Measurements from ENCODE around the gene DOK4.
"Not testable (repeated sequence)": the region's sequence is repeated elsewhere in the genome, so short reads cannot be mapped to it uniquely, and the experiment has no call there.

DOK4 gene

DNA sequence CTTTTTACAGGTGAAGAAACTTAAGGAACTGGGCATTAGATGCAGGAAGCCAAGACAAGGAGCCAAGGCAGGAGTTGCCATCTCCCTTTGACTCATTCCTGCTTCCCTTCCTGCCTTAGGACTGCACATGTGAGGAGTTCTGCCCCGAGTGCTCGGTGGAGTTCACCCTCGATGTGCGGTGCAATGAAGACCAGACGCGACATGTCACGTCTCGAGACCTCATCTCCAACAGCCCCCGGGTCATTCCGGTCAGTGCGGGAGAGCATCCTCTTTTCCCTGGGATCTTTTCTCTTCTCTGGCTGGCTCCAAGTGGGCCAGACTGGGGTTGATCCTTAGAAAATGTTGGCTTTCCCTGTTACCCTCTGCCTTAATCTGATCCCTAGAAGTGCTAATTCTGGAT is 17.2 kb downstream of the DOK4 start:
- no peak overlapping the region for H3K4me3 ChIP-seq (ENCODE audit: low read length)
- no peak for DNase-seq (ENCODE audit: low read depth, low spot score)

DNA sequence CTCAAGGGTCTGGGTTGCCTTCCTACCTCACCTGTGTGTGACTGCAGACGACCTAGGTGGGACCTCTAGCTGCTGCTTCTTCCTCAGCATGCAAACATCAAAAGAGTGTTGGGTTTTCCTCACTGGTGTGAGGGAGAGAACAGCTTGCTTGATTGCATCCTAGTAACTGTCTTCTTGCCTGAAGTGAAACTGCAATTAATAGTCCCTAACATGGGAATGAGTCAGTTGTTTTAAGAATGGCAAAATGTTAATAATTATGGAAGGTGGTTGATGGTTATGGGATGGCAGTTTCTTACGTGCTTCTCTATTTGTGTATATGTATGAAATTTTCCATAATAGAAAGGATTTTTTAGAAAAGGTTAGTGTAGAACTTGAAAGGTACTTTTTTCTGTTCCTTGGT is 17.9 kb downstream of the DOK4 start:
- DNase-seq (ENCODE audit: low read depth, low spot score) = no peak
- no peak overlapping the region for H3K4me3 ChIP-seq (ENCODE audit: low read length)

DNA sequence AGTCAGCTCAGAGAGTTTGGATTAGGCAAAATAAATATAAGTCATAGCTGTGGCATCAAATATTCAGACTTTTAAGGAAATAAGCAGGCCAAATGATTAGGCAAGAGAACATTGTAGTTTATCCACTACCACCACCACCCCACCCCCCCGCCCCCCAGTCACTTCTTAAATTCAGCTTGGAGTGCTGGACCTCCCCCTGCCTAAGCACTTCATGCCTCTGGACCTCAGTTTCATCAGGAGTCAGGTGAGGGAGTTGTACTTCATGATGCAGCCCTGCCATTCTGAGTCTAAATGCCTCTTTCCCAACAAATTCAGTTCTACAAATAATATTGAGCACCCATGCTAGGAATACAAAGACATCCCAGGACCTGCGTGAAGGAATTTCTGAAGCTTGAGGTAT is 21.8 kb downstream of the DOK4 start:
- DNase-seq (ENCODE audit: low read depth, low spot score) = no peak
- H3K4me3 ChIP-seq (ENCODE audit: low read length) = no peak overlapping the region

DNA sequence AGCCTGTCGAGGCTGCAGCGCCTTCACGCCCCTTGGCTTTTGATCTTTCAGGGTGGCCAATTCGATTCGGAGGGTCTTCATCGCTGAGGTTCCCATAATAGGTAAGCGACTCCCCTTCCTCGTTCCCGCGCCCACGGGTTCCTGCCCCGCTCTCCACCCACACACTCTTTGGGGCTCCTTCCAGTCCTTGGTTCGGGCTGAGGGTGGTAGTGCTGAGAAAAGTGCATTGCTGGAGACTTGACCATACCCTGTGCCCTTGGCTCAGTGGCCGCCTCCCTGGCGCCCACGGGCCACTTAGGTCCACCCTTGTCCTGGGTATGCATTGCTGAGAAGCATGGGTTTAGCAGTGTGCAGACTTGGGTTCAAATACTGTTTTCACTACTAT is 23.3 kb downstream of the DOK4 start:
- DNase-seq (ENCODE audit: low read depth, low spot score) = no peak

DNA sequence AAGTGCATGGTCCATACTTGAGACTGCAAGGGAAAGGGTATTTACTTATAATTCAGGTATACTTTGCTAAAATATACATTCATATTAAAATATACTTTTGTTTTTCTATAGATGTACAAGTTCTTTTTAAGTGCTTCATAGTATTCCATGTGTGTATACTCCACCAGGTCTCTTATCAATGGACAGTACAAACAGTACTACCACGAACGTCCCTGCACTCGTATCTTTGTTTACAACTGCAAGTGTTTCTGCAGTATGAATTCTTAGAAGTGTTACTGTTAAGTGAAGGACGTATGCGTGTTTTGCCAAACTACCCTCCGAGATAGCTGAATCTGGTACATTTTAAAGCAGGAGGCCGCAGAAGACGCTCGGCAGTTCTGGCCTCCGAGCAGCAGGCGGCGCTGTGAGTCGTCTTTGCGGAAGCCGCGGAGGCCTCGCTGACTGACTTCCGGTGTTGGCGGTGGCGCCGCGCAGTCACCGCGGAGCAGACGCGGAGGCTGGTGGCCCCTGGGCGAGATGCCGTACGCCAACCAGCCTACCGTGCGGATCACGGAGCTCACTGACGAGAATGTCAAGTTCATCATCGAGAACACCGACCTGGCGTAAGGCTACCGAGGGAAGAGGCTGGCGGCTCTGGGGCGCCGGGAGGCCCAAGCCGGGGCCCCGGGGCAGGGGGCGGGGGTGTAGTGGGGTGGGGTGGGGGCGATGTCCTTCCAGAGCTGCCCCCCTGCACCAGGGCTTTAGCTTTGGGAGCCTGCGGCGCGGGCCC is 23.9 kb downstream of the DOK4 start, which contains the start of gene POLR2C:
TSS of gene POLR2C (plus strand) at position 471 of the 769 bp plus-strand sequence. CDS start at position 517, 46 bp downstream.
- H3K4me3 ChIP-seq (ENCODE audit: low read length) = peak within 1 kb of the TSS; percentile 88
- peak; percentile 79 for DNase-seq (ENCODE audit: low read depth, low spot score)

More for the DNA sequence above, 23.3 kb downstream of the DOK4 start:
- peak overlapping the region; percentile 88 for H3K4me3 ChIP-seq (ENCODE audit: low read length)

DNA sequence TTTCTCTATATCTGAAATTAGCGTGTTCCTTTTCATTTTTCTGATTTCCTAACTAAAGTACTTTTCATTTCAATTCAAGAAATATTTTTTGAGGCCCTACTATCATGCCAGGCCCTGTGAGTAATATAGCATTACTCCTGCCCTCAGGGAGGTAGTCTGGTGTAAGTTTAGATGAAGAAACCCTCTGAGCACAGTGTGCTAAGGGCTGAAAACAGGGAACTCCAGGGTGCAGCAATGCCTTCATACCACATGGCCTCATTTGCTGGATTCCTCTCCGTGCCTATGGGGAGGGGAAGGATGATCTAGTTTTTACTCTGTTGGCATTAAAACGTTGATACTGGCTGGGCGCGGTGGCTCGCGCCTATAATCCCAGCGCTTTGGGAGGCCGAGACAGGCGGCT is 34.3 kb downstream of the DOK4 start:
- DNase-seq (ENCODE audit: low read depth, low spot score) = no peak
- H3K4me3 ChIP-seq (ENCODE audit: low read length) = no peak overlapping the region

DNA sequence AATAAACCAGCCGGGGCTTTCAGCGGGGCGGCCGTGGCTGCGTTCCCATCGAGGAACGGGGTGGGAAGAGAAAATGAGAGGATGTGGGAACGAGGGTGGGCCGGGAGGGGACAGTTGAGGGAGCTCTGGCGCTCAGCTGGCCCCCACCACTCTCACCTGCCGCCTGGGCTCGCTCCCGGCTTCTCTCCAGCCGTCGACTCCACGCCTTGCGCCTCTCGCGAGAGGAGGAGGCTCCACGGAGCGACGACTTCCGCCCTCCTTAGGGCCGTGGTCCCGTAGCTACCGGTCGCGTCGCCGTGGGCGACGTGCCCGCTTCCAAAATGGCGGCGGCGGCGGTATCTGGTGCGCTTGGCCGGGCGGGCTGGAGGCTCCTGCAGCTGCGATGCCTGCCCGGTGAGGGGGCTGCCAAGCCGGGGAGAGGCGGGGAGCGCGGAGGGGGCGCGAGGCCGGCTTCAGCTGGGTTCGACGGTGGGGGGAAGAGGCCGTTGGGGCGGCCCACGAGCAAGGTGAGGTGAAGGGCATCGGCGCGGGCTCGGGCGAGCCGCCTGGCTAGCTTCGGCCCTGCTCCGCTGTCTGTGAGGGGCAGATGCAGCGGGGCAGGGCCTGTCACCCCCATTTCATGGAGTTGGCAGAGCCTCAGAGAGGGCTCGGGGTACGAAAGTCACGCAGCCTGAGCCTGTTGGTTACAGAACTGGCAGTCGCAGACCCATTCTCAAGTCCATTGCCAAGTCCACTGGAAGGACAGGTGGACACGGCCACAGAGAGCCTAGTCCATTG is 38.9 kb downstream of the DOK4 start, which contains the start of the genes CIAPIN1 and COQ9:
TSS of gene CIAPIN1 (minus strand) at position 200 of the 777 bp plus-strand sequence. CDS start 6,457 bp downstream, outside the sequence.
TSS of gene COQ9 (plus strand) at position 294 of the 777 bp plus-strand sequence. CDS start at position 321, 27 bp downstream.
- peak; percentile 87 for DNase-seq (ENCODE audit: low read depth, low spot score)
- peak within 1 kb of the TSS; percentile 96 for H3K4me3 ChIP-seq (ENCODE audit: low read length)

DNA sequence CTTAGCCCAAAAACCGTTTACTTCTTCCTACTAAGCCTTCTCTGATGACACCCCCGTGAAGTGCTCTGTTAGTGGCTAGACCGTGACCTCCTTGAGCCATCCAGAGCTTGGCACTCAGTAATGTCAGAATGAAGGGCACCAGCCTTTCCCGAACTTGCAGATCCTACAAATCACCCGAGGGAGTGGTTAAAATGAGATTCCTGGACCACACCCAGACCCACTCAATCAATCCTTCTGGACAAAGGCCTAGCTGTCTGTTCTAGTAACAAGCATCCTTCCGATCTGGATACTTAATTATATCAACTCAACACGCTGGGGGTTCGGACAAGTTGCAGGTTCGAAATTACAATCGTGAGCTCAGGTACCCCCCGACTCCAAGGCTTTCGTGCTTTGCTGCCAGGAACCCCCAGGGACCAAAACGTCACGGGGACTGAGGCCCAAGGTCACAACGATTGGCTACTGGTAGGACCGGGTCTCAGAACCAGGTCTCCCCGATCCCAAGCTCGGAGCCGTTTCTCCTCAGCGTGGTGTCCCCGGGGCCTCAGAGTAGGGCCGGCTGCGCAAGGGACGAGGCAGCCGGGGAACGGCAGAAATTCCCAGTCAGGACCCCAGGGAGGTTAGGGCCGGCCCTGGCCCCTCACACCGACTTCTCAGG is 39.6 kb downstream of the DOK4 start:
- peak overlapping the region; percentile 96 for H3K4me3 ChIP-seq (ENCODE audit: low read length)
- no peak for DNase-seq (ENCODE audit: low read depth, low spot score)

DNA sequence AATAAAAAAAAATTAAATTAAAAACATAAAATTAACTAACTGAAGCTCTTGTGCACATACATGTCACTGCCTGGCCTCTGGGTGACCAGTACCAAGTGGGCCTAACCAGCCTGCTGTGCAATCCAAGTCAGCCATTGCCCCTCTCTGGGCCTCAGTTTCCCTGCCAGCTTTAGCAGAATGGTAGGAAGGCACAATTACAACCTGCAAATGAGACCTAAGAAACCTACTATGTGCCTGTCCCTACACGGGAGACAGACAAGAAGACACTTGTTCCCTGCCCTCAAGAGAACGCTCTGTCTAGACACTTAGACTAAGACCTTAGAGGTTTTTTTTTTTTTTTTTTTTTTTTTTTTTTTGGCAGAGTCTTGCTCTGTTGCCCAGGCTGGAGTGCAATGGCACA is 40.8 kb downstream of the DOK4 start:
- H3K4me3 ChIP-seq (ENCODE audit: low read length) = no peak overlapping the region
- no peak for DNase-seq (ENCODE audit: low read depth, low spot score)

DNA sequence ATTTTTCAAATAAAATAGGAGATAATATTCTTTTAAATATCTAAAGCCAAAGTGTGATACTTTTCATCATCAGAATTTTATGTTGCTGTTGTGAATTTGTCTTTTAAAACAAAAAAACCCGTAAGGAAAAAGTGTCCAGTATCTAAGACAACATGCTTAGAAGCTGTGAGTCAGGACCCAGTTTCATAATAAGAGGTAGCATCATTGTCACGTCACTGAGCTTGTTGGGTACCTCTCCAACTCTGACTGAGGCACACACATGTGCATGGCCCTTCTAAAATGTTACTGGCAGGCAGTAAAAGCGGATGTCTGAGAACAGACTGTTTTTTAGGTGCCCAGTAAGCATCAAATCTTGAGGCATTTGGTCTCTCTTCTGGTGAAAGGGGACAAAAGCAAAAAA is 41.6 kb downstream of the DOK4 start:
- H3K4me3 ChIP-seq (ENCODE audit: low read length) = no peak overlapping the region
- DNase-seq (ENCODE audit: low read depth, low spot score) = no peak

DNA sequence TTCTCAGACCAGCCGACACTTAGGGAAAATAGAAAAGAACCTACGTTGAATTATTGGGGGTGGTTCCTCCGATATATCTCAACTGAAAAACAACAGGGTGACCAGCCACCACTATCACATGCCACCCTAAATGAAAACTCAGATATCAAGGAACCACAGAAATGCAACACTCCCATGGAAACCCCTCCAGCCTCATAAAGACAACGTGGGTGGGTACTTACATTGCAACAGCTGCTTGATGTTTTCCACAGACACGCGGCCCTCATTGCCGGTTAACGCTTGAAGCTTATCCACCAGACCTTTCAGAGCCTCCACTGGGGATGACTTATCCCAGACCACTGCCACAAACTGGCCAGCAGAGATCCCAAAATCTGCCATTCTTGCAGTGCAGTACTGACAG is 45.7 kb downstream of the DOK4 start:
- H3K4me3 ChIP-seq (ENCODE audit: low read length); DNase-seq (ENCODE audit: low read depth, low spot score): not testable (repeated sequence)

DNA sequence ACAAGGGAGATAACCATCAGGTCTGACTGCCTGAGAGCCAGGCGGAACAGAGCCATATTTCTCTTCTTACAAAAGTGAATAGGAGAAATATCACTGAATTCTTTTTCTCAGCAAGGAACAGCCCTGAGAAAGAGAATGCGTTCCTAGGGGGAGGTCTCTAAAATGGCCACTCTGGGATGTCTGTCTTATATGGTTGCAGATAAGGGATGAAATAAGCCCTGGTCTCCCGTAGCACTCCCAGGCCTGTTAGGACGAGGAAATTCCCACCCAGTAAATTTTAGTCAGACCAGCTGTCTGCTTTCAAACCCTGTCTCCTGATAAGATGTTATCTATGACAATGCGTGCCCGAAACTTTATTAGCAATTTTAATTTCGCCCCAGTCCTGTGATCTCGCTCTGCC is 46.3 kb downstream of the DOK4 start:
- not testable (repeated sequence) for H3K4me3 ChIP-seq (ENCODE audit: low read length); DNase-seq (ENCODE audit: low read depth, low spot score)

DNA sequence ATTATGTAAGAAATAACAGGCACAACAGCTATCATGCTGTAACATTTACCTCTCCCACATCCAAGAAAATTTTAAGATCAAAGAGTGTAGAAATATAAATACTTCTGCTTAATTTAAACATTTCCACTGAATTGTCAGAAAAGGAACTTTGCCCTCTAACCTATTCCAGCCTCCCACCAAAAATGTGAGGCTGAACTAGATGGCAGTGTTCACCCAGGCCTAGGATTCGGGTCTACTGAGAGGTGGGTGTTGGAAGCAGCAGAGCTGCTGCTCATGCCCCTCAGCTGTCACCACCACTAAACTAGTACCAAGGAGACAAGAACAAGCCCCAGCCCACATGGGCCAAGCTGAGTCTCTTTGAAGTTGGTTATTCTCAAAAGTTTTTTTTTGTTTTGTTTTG is 50.5 kb downstream of the DOK4 start:
- DNase-seq (ENCODE audit: low read depth, low spot score) = no peak
- no peak overlapping the region for H3K4me3 ChIP-seq (ENCODE audit: low read length)

DNA sequence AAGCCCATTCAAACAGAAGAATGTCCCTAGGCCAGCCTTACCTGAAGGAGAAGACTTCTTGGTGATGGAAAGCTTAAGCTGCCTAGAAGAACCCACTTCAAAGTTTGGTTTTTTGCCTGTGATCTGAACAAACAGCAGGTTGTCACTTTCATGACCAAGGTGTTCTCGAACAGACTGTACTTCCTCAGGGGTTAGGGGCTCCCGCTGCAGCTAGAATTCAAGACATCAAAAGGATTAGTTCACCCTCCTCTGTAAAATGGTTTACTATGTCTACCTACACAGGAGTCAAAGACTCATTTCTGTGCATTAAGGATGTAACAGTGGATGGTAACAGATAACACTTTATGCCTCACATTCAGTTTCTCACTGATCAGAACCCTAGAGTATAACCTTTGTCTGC is 52.3 kb downstream of the DOK4 start:
- DNase-seq (ENCODE audit: low read depth, low spot score) = no peak
- H3K4me3 ChIP-seq (ENCODE audit: low read length) = no peak overlapping the region

DNA sequence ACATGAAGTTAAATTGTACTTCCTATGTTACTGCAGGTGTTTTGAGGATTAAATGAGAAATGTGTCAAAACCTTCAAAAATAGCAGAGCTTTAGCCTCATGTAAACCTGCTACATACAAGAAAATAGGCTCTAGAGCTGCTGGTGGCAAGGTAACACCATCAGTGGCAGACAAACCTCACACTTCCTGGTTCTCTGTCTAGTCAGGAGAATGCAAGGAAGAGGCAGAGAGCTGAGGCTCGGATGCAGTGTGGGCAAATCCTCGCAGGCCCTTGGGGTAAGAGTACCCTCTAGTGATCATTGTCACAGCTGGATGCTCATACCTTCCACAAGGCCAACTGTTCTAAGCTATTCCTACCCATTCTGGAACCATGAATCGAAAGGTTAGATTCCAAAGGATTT is 53.3 kb downstream of the DOK4 start:
- DNase-seq (ENCODE audit: low read depth, low spot score) = no peak
- H3K4me3 ChIP-seq (ENCODE audit: low read length) = no peak overlapping the region

DNA sequence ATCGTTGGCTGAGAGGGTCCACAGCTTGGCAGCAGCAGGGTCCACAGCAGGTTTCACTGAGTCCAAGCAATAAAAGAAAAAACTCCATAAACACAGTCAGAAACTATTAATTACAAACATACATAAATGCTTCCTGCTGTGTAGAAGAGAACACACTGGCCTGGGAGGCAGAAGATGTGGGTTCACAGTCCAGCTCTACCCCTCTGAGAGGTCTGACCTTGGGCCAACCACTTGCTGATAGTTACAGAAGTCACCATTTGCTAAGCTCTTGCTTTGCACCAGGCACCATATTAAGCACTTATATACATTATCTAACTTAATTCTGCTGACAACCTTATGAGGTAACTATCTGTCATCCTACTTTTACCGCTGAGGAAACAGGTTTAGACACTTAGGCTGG is 53.8 kb downstream of the DOK4 start:
- H3K4me3 ChIP-seq (ENCODE audit: low read length) = no peak overlapping the region
- no peak for DNase-seq (ENCODE audit: low read depth, low spot score)

DNA sequence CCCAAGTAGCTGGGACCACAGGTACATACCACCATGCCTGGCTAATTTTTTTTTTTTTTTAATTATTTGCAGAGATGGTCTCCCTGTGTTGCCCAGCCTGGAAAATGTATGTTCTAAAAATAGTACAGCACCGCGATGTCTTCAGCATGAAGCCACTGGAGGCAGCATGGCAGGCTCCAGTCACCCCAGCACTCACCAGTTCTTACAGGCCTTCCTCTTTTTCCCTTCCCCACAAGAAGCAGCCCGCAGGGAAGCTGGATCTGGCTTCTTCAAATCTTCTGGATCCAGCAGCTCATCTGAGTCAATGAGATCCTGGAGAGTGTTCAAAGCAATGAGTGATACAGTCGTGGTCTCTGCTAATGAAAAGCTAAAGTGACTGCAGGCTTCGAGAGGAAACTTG is 55.3 kb downstream of the DOK4 start:
- DNase-seq (ENCODE audit: low read depth, low spot score) = no peak
- no peak overlapping the region for H3K4me3 ChIP-seq (ENCODE audit: low read length)

DNA sequence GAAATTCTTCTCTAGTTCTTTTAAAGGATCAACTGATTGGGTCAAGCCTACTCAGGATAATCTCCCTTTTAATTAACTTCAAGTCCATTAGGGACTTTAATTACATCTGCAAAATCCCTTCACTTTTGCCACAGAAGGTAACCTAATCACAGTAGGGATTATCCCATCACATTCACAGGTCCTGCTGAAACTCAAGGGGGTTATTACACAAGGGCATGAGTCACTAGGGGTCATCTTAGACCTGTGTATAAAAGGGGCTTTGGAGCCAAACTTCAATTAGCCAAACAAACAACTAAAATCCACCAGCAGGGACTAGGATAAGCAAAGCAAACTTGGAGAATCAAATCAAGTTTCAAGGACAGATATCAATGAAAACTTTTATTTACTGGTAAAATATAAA is 58.5 kb downstream of the DOK4 start:
- H3K4me3 ChIP-seq (ENCODE audit: low read length) = no peak overlapping the region
- no peak for DNase-seq (ENCODE audit: low read depth, low spot score)

DNA sequence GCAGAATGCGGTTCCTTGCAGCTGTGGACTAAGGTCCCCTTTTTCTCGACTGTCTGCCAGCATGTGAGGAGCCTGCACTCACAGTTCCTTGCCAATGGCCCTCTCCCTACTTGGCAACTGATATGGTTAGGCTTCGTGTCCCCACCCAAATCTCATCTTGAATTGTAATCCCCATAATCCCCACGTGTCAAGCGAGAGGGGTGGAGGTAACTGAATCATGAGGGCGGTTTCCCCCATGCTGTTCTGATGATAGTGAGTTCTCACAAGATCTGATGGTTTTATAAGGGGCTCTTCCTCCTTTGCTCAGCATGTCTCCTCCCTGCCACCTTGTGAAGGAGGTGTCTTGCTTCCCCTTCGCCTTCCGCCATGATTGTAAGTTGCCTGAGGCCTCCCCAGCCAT is 59.0 kb downstream of the DOK4 start:
- H3K4me3 ChIP-seq (ENCODE audit: low read length) = no peak overlapping the region
- DNase-seq (ENCODE audit: low read depth, low spot score) = no peak

DNA sequence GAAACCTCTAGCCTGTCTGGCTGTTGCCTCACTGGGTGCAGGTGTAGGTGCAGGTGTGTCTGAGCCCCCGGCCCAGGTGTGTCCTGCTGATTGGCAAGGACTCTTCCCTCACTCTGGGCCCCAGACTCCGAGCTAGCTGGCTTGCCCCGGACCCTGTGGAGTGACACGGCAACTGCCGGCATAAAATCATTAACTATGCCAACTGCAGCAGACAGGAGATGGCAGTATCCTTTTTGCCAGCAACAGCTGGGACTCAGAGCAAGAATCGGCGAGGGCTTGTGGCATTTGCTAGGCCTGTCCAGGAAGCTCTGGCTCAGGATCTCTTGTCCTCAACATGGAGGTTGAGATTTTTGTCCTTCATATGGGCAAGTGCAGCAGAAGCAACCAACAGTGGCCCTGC is 59.9 kb downstream of the DOK4 start:
- H3K4me3 ChIP-seq (ENCODE audit: low read length) = no peak overlapping the region
- no peak for DNase-seq (ENCODE audit: low read depth, low spot score)
